Mucosa of rectum (tissue), 2 donors: ENCODE results near the gene CPB2.

Experiments
- H3K27ac ChIP-seq, 2 donors: one replicate each; pipeline ENCODE4 v1.7.0; 2013; ENCODE audit warnings: inconsistent platforms in 2 of 2, low read depth in 2 of 2, low read length in 2 of 2
- H3K27me3 ChIP-seq, 2 donors: one replicate each; pipeline ENCODE4 v1.7.0; 2013; ENCODE audit warnings: low read length in 2 of 2; ENCODE audit not compliant: control insufficient read depth in 2 of 2, insufficient read depth in 2 of 2
- H3K36me3 ChIP-seq, 2 donors: one replicate each; pipeline ENCODE4 v1.7.0; 2013; ENCODE audit warnings: low read length in 2 of 2; ENCODE audit not compliant: control insufficient read depth in 2 of 2, insufficient read depth in 2 of 2
- H3K4me1 ChIP-seq, 2 donors: one replicate each; pipeline ENCODE4 v1.7.0; 2013; ENCODE audit warnings: low read length in 2 of 2, mild to moderate bottlenecking in 1 of 2; ENCODE audit not compliant: control insufficient read depth in 2 of 2, insufficient read depth in 2 of 2
- H3K4me3 ChIP-seq, 2 donors: one replicate each; pipeline ENCODE4 v1.7.0; 2013; ENCODE audit warnings: low read length in 2 of 2
- H3K9ac ChIP-seq, 2 donors: one replicate each; pipeline ENCODE4 v1.7.0; 2013; ENCODE audit warnings: low read length in 2 of 2, low read depth in 1 of 2, mild to moderate bottlenecking in 1 of 2
- H3K9me3 ChIP-seq, 2 donors: one replicate each; pipeline ENCODE4 v1.7.0; 2013; ENCODE audit warnings: low read length in 2 of 2; ENCODE audit not compliant: control insufficient read depth in 2 of 2
- donor health status: healthy.
- donor health status: Normal muscosa, but diverticular disease.

Gene CPB2

DNA sequence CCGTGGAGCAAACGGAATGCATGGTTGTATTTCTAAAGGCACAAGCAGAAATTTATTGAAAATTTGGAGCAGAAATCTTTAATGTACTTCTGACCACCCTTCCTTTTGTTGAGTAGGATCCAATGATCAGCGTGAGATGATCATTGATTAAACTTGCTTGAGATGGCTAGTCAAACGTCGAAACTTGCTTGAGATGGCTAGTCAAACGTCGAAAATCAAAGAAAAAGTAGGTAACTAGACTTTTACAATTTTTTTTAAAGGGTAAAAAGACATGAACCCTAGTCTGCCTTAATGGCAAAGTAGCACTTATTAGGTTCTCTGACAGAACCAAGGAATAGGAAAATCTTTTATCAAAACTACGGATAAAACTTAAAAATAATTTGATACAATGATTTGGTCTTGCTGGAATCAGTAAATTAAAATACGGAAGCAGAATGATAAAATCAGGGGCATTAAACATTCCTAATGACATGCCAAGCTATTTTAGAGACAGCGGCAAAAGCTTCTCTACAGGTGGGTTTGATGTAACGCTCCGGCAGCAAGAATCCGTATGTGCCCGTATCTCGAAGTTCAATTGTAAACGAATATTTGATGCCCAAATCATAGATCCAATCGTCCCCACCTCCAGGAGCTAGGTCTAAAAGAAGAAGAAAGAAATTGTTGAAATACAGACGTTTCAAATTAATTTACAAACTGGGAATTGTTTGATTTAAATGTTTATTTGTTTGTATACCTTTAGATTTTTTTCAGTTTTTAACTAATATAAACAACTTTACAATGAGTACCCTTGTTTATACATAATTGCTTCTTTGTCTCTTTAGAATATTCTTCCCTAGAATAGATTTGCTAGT lies 51.4 kb downstream of the CPB2 start:
- H3K4me1 ChIP-seq: peaks cover 7 to 13% of the 10 kb centered on the region in 2 donors
- H3K27me3 ChIP-seq: peaks cover 0 to 3% of the 10 kb centered on the region in 2 donors
- H3K9ac ChIP-seq: peak overlapping the region; percentile 84 to 87
- H3K9me3 ChIP-seq: no peaks in the 10 kb centered on the region
- no peaks in the 10 kb centered on the region for H3K36me3 ChIP-seq
- H3K27ac ChIP-seq: peak overlapping the region; percentile 82 to 88
- H3K4me3 ChIP-seq: peak overlapping the region; percentile 83 to 84

DNA sequence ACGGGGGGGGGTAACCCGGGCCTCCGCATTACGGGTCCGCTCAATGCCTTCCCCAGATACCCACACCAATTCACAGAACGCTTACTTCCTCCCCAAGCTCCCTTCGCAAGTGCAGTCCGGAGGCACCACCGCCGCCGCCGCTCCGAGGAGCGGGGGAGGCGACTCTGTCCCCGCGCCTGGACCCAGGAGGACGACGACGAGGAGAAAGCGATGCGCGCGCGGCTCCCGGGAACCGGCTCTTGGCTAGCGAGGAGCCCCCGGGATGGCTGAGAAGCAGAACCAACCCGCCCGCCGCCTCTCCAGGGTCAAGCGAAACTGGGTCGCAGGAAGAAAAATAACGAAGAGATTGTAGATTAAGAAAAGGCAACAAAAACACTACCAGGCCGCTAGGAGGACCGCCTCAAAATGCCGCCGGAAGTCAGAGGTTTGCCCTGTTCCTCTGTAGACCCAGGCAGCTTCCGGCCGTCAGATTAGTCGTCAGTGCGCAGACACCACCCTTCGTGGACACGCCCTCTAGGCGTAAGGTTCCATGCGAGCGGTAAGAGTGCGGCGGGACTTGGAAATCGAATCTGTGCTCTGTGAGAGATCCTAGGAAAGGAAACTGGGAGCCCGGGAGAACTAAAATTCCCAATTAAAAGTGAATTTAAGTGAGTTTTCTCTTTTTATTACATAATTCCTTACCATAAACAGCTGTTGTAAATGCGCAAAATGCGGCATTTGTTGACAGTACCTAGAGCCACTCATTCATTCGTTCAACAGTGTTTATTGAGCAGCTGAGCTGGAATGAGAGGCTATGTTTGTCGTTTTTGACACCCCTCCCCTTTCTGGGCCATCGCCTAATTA lies 52.3 kb downstream of the CPB2 start, which contains the start of gene ZC3H13:
Gene ZC3H13 (minus strand): TSS at position 428 of the 843 bp plus-strand sequence. CDS start 7,239 bp downstream, outside the sequence.
- H3K4me3 ChIP-seq: peak within 1 kb of the TSS; percentile 83 to 84
- no peaks in the 10 kb centered on the region for H3K9me3 ChIP-seq
- peaks cover 0 to 3% of the 10 kb centered on the region in 2 donors for H3K27me3 ChIP-seq
- H3K27ac ChIP-seq: peak within 1 kb of the TSS; percentile 82 to 88
- peaks cover 7 to 13% of the 10 kb centered on the region in 2 donors for H3K4me1 ChIP-seq
- H3K36me3 ChIP-seq: no peaks in the 10 kb centered on the region
- peak within 1 kb of the TSS; percentile 84 to 87 for H3K9ac ChIP-seq

DNA sequence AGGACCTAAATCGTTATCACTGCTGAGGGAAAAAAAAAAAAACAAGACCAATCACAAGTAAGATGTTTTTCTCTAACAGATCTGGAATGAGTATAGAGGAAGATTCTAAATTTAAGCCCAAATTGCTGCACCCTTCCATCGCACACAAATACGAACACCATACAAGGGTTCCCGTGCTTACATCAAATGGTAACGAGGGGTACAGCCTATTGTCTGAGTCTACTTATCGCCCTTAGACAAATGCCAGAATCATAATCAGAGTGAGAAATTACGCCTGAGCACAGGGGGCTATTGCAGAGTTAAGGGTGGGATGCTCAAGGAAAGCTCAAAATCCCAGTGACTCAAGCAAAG lies 52.9 kb downstream of the CPB2 start:
- Histone ChIP-seq H3K4me1 (peaks cover 7 to 13% of the 10 kb centered on the region in 2 donors), H3K27ac (peak overlapping the region; percentile 82 to 88), H3K4me3 (peak overlapping the region; percentile 83 to 84), H3K36me3 (no peaks in the 10 kb centered on the region), H3K9ac (peak overlapping the region; percentile 84 to 87), H3K9me3 (no peaks in the 10 kb centered on the region), H3K27me3 (peaks cover 0 to 3% of the 10 kb centered on the region in 2 donors)

DNA sequence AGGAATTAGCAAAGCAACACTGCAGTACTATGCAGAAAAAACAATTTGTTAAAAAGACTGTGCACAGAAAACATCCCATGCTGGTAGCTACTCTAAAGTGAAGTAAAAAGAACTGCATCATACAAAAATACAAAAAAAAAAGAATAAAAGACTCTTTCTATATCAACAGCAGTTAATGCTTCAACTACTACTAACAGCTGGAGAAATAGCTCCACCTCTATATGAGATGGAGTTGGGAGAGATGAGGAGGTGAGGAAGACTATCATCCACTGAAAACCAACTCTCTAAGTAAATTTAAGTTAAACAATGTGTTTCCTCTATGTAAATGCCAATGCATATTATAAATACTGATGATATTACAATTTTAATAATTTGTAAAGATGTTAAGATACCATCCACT lies 54.1 kb downstream of the CPB2 start:
- Histone ChIP-seq H3K9me3 (no peaks in the 10 kb centered on the region), H3K27me3 (peaks cover 0 to 3% of the 10 kb centered on the region in 2 donors), H3K4me1 (peaks cover 7 to 13% of the 10 kb centered on the region in 2 donors), H3K27ac (no peak overlapping the region), H3K36me3 (no peaks in the 10 kb centered on the region), H3K9ac (no peak overlapping the region), H3K4me3 (no peak overlapping the region)

DNA sequence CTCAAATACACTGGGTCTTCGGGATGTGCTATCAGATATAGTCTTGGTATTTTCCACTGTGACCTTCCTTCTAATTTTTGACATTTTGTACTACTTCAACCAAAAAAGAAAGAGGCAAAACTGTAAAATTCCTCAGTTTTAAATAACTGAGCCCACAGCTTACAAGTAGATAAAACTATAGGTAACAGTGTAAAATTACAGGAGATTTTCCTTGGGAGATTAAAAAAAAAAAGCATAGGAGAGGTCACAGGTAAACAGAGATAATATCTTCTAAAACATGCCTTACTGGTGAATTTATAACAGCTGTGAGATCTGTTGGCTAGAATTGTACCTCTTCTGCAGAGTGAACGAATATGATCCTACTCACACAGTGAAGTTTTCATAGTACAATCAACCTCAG lies 59.4 kb downstream of the CPB2 start:
- peaks cover 3 to 4% of the 10 kb centered on the region in 2 donors for H3K36me3 ChIP-seq
- no peak overlapping the region for H3K9ac ChIP-seq
- no peaks in the 10 kb centered on the region for H3K9me3 ChIP-seq
- no peaks in the 10 kb centered on the region for H3K27me3 ChIP-seq
- H3K27ac ChIP-seq: no peak overlapping the region
- H3K4me3 ChIP-seq: no peak overlapping the region
- H3K4me1 ChIP-seq: peaks cover 0 to 3% of the 10 kb centered on the region in 2 donors

DNA sequence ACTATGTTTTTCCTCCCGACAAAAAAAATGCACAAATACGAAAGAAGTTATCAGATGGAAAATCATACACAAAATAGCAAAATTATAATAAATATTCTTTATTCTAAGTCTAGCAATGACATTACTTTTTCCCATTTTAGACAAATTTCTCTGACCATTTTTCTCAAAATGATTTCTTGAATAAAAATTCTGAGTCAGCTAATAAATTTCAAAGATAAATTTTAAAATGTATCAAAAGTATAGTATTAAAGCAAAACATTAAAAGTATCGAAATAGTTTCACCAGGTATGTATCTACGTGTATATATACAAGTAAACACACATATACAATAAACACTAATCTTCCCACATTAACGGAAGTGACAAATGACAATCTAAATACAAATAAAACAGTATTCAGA lies 61.2 kb downstream of the CPB2 start:
- H3K36me3 ChIP-seq: peaks cover 8 to 10% of the 10 kb centered on the region in 2 donors

DNA sequence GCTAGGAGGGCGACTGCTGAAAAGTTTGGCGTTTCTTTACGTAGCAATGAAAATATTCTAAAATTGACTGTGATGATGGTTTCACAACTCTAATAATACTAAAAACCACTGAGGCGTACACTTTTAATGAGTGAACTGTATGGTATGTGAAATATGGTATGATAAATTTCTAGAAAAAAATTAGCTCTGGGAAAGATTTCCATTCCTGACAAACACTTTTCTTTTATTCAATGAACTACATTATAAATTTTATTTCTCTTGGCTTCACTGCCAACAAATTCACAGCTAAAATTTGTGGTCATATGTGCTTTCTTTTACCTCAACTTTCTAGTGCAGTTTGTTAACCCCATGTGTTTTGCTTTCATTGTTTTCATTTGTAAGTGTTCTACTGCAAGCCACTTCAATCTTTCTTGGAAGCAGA lies 63.4 kb downstream of the CPB2 start:
- Histone ChIP-seq H3K27ac (no peak overlapping the region), H3K9me3 (no peaks in the 10 kb centered on the region), H3K9ac (no peak overlapping the region), H3K4me1 (no peaks in the 10 kb centered on the region), H3K4me3 (no peak overlapping the region), H3K27me3 (no peaks in the 10 kb centered on the region), H3K36me3 (peaks cover 16 to 17% of the 10 kb centered on the region in 2 donors)

More for the DNA sequence above, 61.2 kb downstream of the CPB2 start:
- no peak overlapping the region for H3K27ac ChIP-seq
- no peaks in the 10 kb centered on the region for H3K4me1 ChIP-seq
- H3K27me3 ChIP-seq: no peaks in the 10 kb centered on the region
- no peaks in the 10 kb centered on the region for H3K9me3 ChIP-seq
- no peak overlapping the region for H3K9ac ChIP-seq
- H3K4me3 ChIP-seq: no peak overlapping the region

DNA sequence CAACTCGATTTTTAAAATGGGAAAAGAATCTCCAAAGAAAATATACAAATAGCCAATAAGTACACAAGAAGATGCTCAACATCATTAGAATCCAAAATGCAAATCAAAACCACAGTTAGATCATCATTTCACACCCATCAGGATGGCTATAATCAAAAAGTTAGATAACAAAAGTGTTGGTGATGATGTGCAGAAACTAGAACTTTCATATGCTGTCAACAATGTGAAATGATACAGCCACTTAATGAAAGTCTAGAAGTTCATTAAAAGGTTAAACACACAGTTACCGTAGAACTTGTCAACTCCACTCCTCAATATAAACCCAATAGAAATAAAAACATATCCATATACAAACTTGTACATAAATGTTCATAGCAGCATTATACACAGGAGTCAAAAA lies 64.1 kb downstream of the CPB2 start:
- Histone ChIP-seq H3K9me3 (no peaks in the 10 kb centered on the region), H3K36me3 (peaks cover 16 to 18% of the 10 kb centered on the region in 2 donors), H3K27ac (no peak overlapping the region), H3K27me3 (no peaks in the 10 kb centered on the region), H3K9ac (no peak overlapping the region), H3K4me1 (no peaks in the 10 kb centered on the region), H3K4me3 (no peak overlapping the region)

DNA sequence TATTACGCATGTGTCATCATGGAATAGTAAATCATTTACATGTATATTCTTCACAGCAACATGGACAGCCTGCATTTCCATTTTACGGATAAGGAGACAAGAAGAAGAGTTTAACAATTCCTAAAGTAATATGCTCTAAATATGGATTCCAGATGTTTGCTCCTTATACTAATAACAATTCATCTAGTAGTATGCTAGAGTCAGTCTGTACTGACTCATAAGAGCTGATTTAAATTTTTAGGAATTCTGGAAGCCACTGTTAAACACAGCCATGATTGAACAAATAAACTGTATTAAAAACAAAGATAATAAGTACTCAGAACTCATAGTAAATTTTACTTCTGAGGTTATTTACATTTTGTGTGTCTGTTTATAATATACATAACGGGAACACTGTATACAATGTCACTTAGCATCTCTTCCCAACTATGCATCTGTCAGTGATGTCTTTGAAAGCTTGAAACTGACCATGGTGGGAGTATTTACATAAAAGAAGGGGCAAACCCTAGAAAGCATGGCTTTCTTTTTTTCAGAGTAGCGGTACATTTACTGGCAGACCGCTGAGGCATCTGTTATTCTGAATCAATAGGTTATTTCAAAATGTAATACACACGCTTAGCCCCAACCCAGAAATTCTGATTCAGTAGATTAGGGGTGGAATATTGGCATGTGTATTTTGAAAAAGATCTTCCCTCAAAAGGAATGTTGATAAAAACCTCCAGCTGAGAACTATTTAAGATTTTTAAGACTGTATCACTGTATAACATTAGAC lies 65.2 kb downstream of the CPB2 start:
- Histone ChIP-seq H3K9ac (no peak overlapping the region), H3K36me3 (peaks cover 19% of the 10 kb centered on the region in 2 donors), H3K4me1 (no peaks in the 10 kb centered on the region), H3K27me3 (no peaks in the 10 kb centered on the region), H3K4me3 (no peak overlapping the region), H3K9me3 (no peaks in the 10 kb centered on the region), H3K27ac (no peak overlapping the region)
